Skeletal muscle cell (primary cell): Measurements from ENCODE around the gene C1QTNF1.
A peak's percentile ranks its signal among the peaks of the same experiment; 100 is the strongest.

Experiments used
- DNase-seq: peaks from one replicate; pipeline ENCODE4 v3.0.0-alpha.2; 2010; ENCODE audit warnings: low read depth
- H3K4me3 ChIP-seq: 2 replicates; pipeline ENCODE4 v1.5.1; 2011; ENCODE audit warnings: low read depth, mild to moderate bottlenecking, control low read depth, low read length, moderate library complexity

The C1QTNF1 gene

DNA sequence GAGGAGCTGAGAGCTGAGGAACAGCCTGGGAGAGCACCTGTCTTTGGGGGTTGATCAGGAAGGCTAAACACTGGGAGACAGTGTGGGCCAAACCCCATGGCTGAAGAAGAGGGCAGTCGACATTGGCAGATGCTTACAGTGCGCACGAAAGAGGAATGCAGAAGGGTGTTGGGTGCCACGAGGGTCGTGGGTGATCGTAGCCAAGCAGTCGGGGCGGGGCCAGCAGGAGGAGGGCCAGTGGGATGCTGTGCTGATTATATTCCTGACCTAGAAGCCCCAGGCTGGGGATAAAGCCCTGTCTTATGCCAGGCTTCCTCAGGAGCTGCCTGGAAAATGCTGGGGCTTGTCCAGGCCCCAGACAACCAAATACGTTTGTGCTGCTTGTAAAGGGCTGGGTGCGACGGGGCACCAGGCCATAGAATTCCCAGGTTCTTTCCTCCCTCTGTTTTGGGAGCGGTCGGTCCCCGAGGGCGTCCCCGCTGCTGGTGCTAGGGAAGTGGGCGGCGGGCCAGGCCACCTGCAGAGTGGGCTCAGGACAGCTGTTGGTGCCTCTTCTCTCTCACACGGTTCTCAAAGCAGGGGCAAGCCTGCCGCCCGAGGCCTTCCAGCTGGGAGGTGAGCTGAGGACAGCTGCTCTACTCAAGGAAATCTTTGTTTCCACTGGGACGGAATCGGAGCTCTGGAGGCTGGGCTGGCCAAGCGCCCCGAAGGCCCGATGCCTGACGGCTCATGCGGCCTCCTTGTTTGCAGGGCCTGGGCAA, 10.0 kb downstream of the C1QTNF1 start:
- no peak for DNase-seq
- H3K4me3 ChIP-seq: no peak overlapping the region

DNA sequence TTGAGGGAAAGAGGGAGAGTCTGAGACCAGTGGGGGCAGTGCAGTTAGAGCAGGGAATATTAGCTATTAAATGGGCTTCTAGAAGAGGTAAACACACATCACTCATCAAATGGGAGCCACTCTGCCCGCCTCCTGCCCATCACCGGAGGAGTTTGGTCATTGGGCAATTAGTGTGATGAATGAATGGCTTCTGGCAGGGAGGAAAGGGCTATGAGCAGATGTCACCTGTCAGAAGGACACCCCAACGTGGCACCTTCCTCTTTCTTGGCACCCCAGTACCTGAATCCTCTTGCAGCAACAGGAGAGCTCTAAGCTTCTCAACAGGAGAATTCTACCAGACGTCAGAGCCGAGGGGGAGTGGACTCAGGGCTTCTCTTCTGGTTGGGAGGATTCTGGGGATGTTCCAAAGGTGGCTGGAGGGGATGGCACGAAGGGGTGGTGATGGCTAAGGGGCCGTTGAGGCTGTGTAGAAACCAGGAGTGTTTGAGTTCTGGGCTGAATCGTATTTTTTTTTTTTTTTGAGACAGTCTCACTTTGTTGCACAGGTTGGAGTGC, 11.0 kb downstream of the C1QTNF1 start:
- no peak overlapping the region for H3K4me3 ChIP-seq
- DNase-seq: no peak

GRCh38 chr17:79035686-79036085, 11.7 kb downstream of the C1QTNF1 start:
- DNase-seq: no peak
- H3K4me3 ChIP-seq: no peak overlapping the region

DNA sequence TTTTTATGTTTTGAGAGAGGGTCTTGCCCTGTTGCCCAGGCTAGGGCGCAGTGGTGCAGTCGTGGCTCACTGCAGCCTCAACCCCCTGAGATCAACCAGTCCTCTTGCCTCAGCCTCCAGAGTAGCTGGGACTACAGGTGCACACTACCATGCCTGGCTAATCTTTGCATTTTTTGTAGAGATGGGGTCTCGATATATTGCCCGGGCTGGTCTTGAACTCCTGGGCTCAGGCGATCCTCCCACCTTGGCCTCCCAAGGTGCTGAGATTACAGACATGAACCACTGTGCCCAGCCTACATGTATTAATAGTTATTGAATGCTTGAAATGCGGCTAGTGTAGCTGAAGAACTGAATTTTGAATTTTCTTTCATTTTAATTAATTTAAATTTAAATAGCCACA, 12.2 kb downstream of the C1QTNF1 start:
- no peak for DNase-seq
- no peak overlapping the region for H3K4me3 ChIP-seq

- H3K4me3 ChIP-seq: no peak overlapping the region
- peak; percentile 79 for DNase-seq
Observed at GRCh38 chr17:79036596-79036995, 12.6 kb downstream of the C1QTNF1 start.

DNA sequence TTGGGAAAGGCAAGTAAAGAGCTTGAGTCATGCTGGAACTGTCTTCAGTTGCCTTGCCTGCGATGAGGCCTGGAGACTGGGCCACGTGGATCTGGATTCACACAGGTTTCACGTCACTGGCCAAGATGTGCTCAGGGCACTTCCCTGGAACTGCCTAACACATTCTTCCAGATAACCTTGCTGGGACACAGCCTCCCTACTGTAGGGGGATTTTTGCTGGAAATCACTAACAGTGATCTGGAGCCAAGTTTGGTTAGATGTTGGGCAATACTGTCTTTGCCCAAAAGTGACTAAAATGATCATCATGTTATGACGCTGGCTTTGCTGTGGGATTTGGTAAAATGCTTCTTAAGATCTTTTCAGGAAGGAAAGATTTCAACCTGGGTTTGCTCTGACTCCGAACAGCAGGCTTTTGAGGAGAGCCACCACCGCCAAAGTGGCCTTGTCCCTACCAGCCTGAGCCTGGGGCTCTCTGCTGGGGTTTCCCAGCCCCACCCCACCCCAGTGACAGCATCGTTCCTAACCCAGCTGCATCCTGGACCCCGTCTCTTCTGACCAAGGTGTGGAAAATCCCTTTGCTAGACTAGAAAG, 14.7 kb downstream of the C1QTNF1 start:
- no peak overlapping the region for H3K4me3 ChIP-seq
- DNase-seq: peak; percentile 80

DNA sequence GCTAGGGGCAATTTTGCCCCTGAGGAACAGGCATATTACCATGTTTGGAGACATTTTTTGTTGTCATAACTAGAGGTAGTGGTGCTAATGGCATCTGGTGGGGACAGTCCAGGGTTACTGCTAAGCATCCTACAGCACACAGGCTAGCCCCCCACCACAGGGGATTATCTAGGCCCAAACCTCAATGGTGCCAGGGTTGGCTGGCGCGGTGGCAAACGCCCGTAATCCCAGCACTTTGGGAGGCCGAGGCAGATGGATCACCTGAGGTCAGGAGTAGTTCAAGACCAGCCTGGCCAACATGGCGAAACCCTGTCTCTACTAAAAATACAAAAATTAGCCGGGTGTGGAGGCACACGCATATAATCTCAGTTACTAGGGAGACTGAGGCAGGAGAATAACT, 15.2 kb downstream of the C1QTNF1 start:
- no peak for DNase-seq
- H3K4me3 ChIP-seq: no peak overlapping the region

DNA sequence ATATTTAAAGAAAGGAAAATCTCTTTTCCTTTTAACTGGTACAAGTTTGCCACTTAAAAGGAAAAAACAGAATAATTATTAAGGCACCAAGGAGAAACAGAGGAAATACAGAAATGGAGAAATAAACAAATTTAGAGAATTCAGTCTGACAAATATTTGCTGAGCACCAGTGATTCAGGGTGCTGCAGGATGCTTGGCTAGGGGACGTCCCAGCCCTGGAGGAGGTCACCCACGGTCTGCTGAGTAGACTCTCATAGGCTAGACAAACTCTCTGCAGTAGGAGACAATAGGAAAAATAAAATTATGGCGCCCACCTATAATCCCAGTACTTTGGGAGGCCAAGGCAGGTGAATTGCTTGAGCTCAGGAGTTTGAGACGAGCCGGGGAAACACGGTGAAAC, 15.9 kb downstream of the C1QTNF1 start:
- DNase-seq: no peak
- H3K4me3 ChIP-seq: no peak overlapping the region

DNA sequence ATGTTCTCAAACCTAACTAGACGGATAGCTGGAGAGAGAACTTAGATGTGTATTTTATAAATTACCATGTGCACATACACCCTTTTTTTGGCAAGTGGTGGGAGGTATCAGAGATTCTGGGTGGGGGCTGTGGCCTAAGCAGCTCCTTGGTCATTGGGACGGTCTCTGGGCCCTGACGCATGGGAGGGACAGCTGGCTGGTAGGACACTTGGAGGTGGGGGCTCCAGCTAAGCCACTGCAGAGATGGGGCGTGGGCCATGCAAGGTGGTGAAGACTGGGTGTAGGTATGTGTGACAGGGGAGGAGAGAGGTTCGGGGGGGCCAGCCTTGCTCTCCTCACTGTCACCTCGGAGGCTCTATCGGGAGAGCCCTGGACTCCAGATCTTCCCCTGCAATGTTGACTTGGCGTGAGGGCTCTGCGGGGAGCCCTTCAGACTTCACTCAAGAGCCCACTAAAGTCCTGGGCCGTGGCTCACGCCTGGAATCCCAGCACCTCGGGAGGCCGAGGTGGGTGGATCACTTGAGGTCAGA, 17.1 kb downstream of the C1QTNF1 start:
- DNase-seq: no peak
- H3K4me3 ChIP-seq: no peak overlapping the region

DNA sequence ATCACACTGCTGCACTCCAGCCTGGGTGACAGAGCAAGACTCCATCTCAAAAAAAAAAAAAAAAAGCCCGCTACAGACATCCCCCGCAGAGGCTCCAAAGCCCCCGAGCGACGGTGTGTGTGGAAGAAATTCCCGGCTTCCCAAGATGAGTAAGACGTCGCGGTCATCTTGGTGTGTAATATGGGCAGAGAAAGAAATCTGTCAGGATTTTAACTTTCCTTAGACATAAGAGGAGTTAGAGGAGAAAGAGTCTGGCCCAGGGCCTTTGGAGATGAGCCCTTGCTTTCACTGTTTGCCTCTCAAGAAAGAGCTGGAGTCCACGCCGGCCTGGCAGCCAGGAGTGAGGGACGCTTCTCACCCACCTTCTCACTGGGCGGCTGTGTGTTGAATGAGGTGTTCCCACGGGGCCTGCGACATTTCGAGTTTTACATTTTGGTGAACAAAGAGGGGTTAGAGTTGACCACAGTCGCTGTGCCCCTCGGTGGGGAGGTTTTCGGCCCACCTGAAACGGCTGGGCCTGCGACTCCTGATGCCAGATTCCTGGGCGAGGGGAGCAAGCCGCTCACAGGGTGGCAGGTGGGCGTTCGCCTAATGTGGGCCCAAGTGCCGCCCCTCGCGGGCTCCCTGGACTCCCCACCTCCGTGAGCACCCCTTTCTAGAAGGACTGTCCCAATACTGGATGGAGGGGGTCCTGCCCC, 17.9 kb downstream of the C1QTNF1 start:
- no peak for DNase-seq
- no peak overlapping the region for H3K4me3 ChIP-seq

DNA sequence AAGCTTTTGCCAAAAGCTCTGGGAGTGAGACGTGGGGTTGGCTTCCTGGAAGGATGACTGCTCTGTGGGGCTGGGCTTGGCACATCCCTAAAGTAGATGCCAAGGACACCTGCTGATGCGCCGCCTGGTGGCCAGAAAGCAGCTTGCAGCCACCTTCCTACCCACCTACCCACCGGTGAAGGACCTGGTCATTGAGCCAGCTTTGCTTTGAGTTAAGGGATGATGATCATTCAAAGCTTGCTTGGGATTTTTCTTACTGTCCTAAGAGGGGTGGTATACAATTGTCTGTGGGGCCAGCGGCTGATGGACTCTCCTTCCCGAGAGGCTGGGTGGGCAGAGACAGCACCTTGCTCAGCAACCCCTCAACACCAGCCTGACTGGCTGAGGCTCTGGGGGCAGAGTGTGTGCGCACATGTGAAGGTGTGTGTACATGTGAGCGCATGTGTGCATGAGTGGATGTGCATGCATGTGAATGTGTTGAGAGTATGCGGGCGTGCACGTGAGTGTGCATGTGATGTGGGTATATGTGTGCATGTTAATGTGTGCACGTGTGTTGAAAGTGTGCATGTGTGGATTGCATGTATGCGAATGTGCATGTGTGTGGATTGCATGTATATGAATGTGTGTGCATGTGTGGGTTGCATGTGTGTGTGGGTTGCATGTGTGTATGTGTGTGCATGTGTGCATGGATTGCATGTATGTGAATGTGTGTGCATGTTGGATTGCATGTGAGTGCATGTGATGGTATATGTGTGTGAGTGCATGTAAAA, 18.6 kb downstream of the C1QTNF1 start:
- no peak overlapping the region for H3K4me3 ChIP-seq
- DNase-seq: no peak

DNA sequence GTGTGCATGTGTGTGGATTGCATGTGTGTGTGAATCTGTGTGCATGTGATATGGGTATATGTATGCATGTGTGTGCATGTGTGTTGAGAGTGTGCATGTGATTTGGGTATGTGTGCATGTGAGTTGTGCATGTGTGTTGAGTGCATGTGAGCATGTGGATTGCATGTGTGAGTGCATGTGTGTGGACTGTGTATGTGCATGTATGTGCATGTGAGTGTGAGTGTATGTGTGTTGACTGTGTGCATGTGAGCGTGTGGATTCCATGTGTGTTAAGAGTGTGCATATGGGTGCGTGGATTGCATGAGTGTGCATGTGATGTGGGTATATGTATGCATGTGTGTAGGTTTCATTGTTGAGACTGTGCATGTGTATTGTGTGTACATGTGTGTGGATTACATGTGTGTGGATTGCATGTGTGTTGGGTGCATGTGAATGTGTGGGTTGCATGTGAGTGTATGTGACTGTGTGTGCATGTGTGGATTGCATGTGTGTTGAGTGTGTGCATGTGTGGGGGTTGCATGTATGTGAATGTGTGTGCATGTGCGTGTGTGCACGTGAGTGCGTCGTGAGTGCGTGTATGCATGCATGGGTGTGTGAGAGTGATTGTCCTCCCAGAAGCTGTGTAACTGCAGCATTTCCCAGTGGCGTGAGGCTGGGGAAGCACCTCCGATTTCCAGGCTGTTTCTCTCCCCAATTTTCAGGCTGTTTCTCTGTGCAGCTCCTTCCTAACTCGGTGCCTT, 19.4 kb downstream of the C1QTNF1 start:
- DNase-seq: no peak
- H3K4me3 ChIP-seq: no peak overlapping the region

- no peak for DNase-seq
- no peak overlapping the region for H3K4me3 ChIP-seq
Observed at GRCh38 chr17:79043931-79044320, 20.0 kb downstream of the C1QTNF1 start.

DNA sequence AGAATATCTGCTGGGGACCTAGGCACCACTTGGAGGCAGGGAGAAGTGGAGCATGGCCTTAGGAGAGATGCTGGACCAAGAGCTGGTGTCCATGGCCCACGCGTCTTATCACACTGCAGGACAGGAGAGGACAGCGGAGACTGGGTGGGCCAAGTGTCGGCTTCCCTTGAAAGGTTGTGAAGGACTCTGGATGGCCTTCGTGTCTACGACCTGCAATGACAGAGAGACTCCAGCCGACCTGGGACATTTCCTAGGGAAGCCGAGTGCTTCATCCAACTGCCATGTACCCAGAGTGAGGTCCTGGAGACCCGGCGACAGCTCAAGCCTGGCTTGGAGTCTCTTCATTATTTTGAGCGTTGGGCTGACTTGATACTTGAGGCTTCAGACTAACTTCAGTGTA, 20.5 kb downstream of the C1QTNF1 start:
- DNase-seq: no peak
- no peak overlapping the region for H3K4me3 ChIP-seq

DNA sequence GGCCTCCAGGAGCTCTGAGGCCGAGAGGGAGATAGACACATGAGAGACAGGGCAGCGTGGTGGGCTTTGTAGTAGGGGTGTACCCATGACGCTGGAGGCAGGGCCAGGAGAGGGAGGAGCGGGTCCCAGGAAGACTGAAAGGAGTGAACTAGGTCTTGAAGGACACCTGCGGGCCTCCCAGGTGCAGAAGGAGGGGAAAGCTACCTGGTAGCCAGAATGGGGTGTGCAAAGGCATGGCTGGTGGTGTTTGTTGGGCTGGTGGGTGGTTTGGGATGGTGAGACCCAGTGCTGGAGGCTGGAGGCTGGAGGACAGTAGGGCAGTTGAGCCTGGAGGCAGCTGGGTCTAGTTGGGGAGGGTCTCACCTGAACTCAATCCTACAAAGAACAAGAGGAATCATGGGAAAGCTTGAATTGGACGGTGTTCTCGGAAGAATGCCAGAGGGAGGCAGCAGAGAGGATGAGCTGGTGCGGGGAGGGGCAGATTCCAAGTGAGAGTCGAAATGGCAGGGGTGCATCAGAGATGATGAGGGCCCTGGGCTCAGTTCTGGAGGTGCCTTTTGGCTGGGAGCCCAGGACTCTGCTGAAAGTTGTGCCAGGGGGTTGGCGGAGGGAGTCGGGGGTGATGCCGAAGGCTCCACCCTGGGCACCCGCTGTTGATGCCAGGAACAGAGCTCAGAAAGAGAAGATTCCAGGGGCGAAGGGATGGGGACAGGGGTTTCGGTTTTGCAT, 21.2 kb downstream of the C1QTNF1 start:
- DNase-seq: no peak

GRCh38 chr17:79045842-79046196, 21.9 kb downstream of the C1QTNF1 start:
- H3K4me3 ChIP-seq: no peak overlapping the region
- DNase-seq: no peak

More for the DNA sequence above, 21.2 kb downstream of the C1QTNF1 start:
- H3K4me3 ChIP-seq: no peak overlapping the region

DNA sequence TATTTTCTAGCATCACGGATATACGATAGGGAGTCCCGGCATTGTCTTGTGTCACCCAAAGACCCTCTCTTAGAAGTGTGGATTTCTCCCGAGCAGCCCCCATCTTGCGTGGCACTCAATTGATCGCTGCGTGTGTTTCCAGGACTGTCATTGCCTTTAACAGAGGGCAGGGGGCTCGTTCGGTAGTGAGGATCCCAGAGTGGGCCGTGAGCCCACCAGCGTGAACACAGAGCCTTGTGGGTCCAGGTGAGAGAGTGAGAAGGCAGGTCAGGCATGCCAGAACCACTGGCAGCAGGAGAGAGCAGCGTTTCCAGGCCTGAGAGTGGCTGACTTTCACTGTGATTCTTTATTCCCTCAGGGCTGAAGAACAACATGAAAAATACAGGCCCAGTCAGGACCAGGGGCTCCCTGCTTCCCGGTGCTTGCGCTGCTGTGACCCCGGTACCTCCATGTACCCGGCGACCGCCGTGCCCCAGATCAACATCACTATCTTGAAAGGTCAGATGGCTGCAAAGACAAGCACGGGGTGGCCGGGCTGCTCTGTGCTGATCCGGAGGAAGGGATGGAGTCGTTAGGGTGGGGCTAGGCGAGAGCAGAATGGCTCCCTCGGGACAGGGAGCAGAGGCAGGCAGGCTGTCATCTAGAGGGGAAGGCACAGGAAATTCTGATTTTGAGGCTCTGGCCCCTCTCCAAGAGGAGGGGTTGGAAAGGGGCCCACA, 22.4 kb downstream of the C1QTNF1 start:
- no peak overlapping the region for H3K4me3 ChIP-seq

DNA sequence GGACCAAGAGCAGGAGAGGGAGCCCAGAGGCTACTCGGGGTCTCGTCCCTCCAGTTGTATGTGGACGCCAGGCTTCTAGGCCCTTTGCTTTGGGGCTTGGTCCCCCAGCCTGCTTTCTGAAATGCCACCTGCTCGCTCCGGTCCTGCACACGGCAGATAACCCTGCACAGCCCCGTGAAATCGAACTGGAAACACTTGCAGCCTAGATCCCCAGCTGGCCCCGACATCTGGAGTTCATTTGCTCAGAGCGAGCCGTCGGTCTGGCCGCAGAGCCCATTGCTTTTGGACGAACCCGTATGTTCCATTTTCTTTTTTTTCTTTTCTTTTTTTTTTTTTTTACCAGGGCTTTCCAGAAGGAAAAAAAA, 22.9 kb downstream of the C1QTNF1 start:
- no peak overlapping the region for H3K4me3 ChIP-seq
- no peak for DNase-seq

More for the DNA sequence above, 22.4 kb downstream of the C1QTNF1 start:
- DNase-seq: no peak
